Heart left ventricle (tissue), 16 donors: ENCODE results near the gene SNRPD1. TPM values are rescaled to one million over a fixed set of nuclear protein-coding genes. Genes with fewer than 3 reads are reported as not detected.
"Not testable (repeated sequence)": the region's sequence is repeated elsewhere in the genome, so short reads cannot be mapped to it uniquely, and the experiment has no call there.

ENCODE experiments used
- ATAC-seq, 4 donors: fragments of 200-7000 bp; cut with Tn5 transposase; one replicate each; pipeline ENCODE4 v1.9.1; 2020 to 2022; ENCODE audit warnings: moderate library complexity in 4 of 4, mild to moderate bottlenecking in 3 of 4, moderate number of reproducible peaks in 1 of 4
- DNase-seq, 5 donors: peaks; one replicate each; pipeline ENCODE4 v3.0.0-alpha.2; 2020
- H3K27ac ChIP-seq, 12 donors: fragments of 200-600 bp; sonication (generic) in 4 of 12; one replicate each; pipeline versions ENCODE4 v1.5.0 to v1.8.0; 2016 to 2022; ENCODE audit warnings: mild to moderate bottlenecking in 2 of 12
- H3K27me3 ChIP-seq, 9 donors: fragments of 200-600 bp; sonication (generic) in 2 of 9; one replicate each; pipeline versions ENCODE4 v1.5.1 to v1.8.0; 2016 to 2022; ENCODE audit warnings: mild to moderate bottlenecking in 3 of 9
- H3K36me3 ChIP-seq, 9 donors: fragments of 200-600 bp; sonication (generic) in 2 of 9; one replicate each; pipeline versions ENCODE4 v1.5.0 to v1.8.0; 2018 to 2022; ENCODE audit warnings: mild to moderate bottlenecking in 2 of 9
- H3K4me1 ChIP-seq, 12 donors: fragments of 200-600 bp; sonication (generic) in 4 of 12; one replicate each; pipeline versions ENCODE4 v1.5.0 to v1.8.0; 2016 to 2022; ENCODE audit warnings: mild to moderate bottlenecking in 3 of 12
- H3K4me3 ChIP-seq, 12 donors: fragments of 200-600 bp; sonication (generic) in 4 of 12; one replicate each; pipeline versions ENCODE4 v1.5.0 to v1.8.0; 2017 to 2022; ENCODE audit warnings: mild to moderate bottlenecking in 9 of 12, moderate library complexity in 4 of 12
- H3K9me3 ChIP-seq, 12 donors: fragments of 200-600 bp; sonication (generic) in 4 of 12; one replicate each; pipeline versions ENCODE4 v1.5.0 to v1.8.0; 2016 to 2022; ENCODE audit warnings: mild to moderate bottlenecking in 1 of 12
- POLR2A ChIP-seq, 2 donors: fragments of 450-650 bp; IDR thresholded peaks; one replicate each; pipeline ENCODE4 v1.6.1; 2017; ENCODE audit warnings: antibody characterized with exemption in 2 of 2, mild to moderate bottlenecking in 2 of 2, moderate library complexity in 2 of 2
- WGBS, 4 donors: extraction: QIAGEN DNeasy Blood & Tissue Kit in 2 of 4; methylation state at CpG; one replicate each; pipeline versions ENCODE4 v1.1.5 to v1.1.7; 2013 to 2018; 5-methylcytosine and 5-hydroxymethylcytosine counted together
- intact Hi-C, 10 donors: fragments of 100-400 bp; cut with DNase I; formaldehyde crosslinking; loops; one replicate each; pipeline versions ENCODE4 v1.11.1 to v1.14.2; 2022
- polyA plus RNA-seq, 2 donors: library from polyadenylated mRNA; stranded (reverse); fragments of 200-250 nt; gene quantifications; one replicate each; pipeline ENCODE4 v1.2.3, GENCODE V29; 2013
- total RNA-seq, 9 donors: library from RNA; depleted of rRNA in 2 of 9; stranded (reverse); fragments of >200 nt in 2 of 9; fragmentation: NEBNext Ultra II Directional in 3 of 9; extraction: Animal tissue kit (Norgen Biotek cat#: 25700) in 3 of 9; gene quantifications; one replicate each; pipeline versions ENCODE4 v1.1.0 to v1.2.4, GENCODE V29; 2016 to 2023
- TF ChIP-seq, protein P1 (sequence below), 12 donors: fragments of 200-600 bp; sonication (generic) in 4 of 12; IDR thresholded peaks; one replicate each; pipeline versions ENCODE4 v1.5.0 to v1.8.0; 2018 to 2022; ENCODE audit warnings: antibody characterized with exemption in 12 of 12, mild to moderate bottlenecking in 5 of 12
- donor health status: ischemic (EF 13 %, LVEDD 7.1; RV severe dilation, severe dysfunction).
- donor health status: healthy with polysubstance abuse.
- donor health status: DM: no; HTN: yes; CAD: no.
- donor health status: DM: no; HTN: no; CAD: no.
- donor health status: ischemic (EF 25% LVEDD 6.9; RV normal size, moderate dysfunction).
- donor health status: ischemic (EF 25% LVEDD 5.7; RV mildly dilated, moderate dysfunction).
- donor health status: healthy.
- donor health status: DM: yes; HTN: yes; CAD: no.
- donor health status: ischemic (EF 35%, LVEDD 5.7; RV mildly dilated, moderate dysfunction).
- donor health status: nonischemic (EF 11% LVEDD 7.7; RV severe dilation, severe dysfunction).
- donor health status: DM: yes; HTN: yes; CAD: no.
- donor health status: PGD.
- donor health status: ischemic (EF 29% LVEDD 5.4; RV normal size, mild dysfunction).
- donor health status: nonischemic (EF 23%, LVEDD 6.1; RV moderate dilation, normal function).

SNRPD1 gene
- total and polyA plus RNA-seq, 11 donors, result 2.5 to 31.0 (median 20.2) TPM

DNA sequence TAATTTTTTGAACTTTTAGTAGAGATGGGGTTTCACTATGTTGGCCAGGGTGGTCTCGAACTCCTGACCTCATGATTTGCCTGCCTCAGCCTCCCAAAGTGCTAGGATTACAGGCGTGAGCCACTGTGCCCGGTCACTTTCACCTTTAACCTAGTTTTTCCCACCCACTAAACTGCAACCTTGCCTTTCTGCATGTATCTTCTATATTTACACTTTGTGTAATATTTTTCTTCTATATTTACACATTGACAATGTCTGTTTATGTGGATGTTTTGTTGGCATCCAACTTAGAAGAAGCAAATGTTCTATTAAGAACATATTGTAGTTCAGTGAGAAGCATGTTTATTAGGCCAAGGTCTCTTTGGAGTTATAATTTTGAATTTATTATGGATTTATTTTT lies 26.7 kb downstream of the SNRPD1 start:
- no peak for ATAC-seq
- Histone ChIP-seq H3K27ac (no peak overlapping the region), H3K4me3 (no peak overlapping the region), H3K9me3 (no peaks in the 10 kb centered on the region), H3K36me3 (peaks cover 0 to 14% (median 0%) of the 10 kb centered on the region in 9 donors), H3K4me1 (no peaks in the 10 kb centered on the region), H3K27me3 (no peaks in the 10 kb centered on the region)
- intact Hi-C loops, result loop anchor here in 1 of 10 donors (10.0 kb wide), 1 partner anchor 46 kb away; no protein-coding TSS in a partner anchor
- DNase-seq, result no peak
- no peak for TF ChIP-seq POLR2A (IDR thresholded peaks at IDR 0.05)
- TF ChIP-seq, protein P1, sequence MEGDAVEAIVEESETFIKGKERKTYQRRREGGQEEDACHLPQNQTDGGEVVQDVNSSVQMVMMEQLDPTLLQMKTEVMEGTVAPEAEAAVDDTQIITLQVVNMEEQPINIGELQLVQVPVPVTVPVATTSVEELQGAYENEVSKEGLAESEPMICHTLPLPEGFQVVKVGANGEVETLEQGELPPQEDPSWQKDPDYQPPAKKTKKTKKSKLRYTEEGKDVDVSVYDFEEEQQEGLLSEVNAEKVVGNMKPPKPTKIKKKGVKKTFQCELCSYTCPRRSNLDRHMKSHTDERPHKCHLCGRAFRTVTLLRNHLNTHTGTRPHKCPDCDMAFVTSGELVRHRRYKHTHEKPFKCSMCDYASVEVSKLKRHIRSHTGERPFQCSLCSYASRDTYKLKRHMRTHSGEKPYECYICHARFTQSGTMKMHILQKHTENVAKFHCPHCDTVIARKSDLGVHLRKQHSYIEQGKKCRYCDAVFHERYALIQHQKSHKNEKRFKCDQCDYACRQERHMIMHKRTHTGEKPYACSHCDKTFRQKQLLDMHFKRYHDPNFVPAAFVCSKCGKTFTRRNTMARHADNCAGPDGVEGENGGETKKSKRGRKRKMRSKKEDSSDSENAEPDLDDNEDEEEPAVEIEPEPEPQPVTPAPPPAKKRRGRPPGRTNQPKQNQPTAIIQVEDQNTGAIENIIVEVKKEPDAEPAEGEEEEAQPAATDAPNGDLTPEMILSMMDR (IDR thresholded peaks at IDR 0.05), result no peak
- WGBS, 4 donors, result 89 to 97% (median 93%) methylated on average over 3 of the region's 3 CpGs

DNA sequence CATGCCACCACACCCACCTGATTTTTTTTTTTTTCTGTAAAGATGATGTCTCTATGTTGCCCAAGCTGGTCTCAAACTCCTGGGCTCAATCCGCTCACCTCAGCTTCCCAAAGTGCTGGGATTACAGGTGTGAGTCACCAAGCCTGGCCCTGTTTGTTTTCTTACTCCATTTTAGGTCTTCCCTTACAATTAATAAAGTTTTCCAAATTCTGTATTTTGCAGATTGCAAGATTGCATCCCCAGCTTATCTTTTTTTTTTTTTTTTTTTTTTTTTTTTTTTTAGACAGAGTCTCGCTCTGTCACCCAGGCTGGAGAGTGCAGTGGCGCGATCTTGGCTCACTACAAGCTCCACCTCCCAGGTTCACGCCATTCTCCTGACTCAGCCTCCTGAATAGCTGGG lies 28.3 kb downstream of the SNRPD1 start:
- H3K27me3 ChIP-seq, H3K4me3 ChIP-seq, H3K36me3 ChIP-seq, ATAC-seq, H3K27ac ChIP-seq, H3K9me3 ChIP-seq, H3K4me1 ChIP-seq, intact Hi-C loops, DNase-seq: not testable (repeated sequence)
- 99% methylated on average over 5 of the region's 5 CpGs for WGBS, 4 donors

DNA sequence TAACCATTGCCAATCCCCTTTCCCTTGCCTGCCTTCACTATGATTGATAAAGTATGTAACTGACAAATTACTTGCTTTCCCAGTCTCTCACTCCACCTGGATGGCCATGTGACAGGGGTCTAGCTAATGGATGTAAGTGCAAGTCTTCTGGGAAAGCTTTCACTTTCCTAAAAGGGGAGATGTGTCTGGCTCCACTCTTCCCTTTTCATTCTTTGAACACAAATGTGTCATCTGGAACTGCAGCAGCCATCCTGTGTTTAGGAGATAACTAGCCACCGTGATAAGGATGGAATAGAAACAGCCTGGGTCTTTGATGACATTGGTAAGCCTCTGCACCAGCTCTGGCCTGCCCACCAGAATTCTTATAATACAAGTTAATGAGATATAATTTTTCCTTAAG lies 38.2 kb downstream of the SNRPD1 start:
- DNase-seq (no peak), ATAC-seq (no peak)
- Histone ChIP-seq H3K27ac (no peak overlapping the region), H3K9me3 (no peaks in the 10 kb centered on the region), H3K36me3 (peaks cover 0 to 14% (median 0%) of the 10 kb centered on the region in 9 donors), H3K4me1 (no peaks in the 10 kb centered on the region), H3K4me3 (no peak overlapping the region), H3K27me3 (no peaks in the 10 kb centered on the region)
- intact Hi-C loops, result no loop called here
- no peak for TF ChIP-seq POLR2A (IDR thresholded peaks at IDR 0.05)
- TF ChIP-seq, protein P1 (IDR thresholded peaks at IDR 0.05), result no peak
- WGBS, 4 donors, result 30 to 45% (median 41%) methylated on average over 1 of the region's 1 CpG

DNA sequence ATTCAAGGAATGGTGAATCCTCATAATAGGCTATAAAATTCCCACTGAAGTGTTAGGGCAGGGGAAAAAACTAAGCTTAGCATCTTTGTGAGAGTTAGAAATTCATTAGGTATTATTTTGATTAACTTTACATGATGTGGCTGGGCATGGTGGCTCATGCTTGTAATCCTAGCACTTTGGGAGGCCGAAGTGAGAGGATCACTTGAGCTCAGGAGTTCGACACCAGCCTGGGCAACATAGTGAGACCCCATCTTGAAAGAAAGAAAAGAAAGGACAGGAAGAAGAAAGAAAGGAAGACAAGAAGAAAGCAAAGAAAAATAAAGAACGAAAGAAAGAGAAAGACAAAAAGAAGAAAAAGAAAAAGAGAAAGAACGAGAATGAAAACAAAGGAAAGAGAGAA lies 40.0 kb downstream of the SNRPD1 start:
- 97 to 99% (median 97%) methylated on average over 4 of the region's 4 CpGs for WGBS, 4 donors
- peaks cover 0 to 31% (median 8%) of the 10 kb centered on the region in 9 donors for H3K36me3 ChIP-seq
- intact Hi-C loops, result no loop called here

More for the DNA sequence above, 40.0 kb downstream of the SNRPD1 start:
- Histone ChIP-seq H3K9me3 (no peaks in the 10 kb centered on the region), H3K27me3 (no peaks in the 10 kb centered on the region), H3K4me3 (no peak overlapping the region), H3K27ac (no peak overlapping the region), H3K4me1 (no peaks in the 10 kb centered on the region)
- TF ChIP-seq, protein P1 (IDR thresholded peaks at IDR 0.05), result no peak
- TF ChIP-seq POLR2A (IDR thresholded peaks at IDR 0.05), result no peak
- DNase-seq (no peak), ATAC-seq (no peak)
